WTC11 (cell line): ENCODE results near the gene CPPED1.

Experiments
- IRF2 ChIP-seq: sonication (generic); formaldehyde crosslinking; IDR thresholded peaks from 2 replicates; pipeline ENCODE4 v1.8.0; 2022; ENCODE audit warnings: low read depth, missing genetic modification reagents, borderline replicate concordance
- ZNF671 ChIP-seq: fragments of 250-450 bp; sonication (Bioruptor Pico); IDR thresholded peaks from 2 replicates; pipeline ENCODE4 v1.8.0; 2021; ENCODE audit warnings: mild to moderate bottlenecking

GRCh38 chr16:12773221-12773620, 30.5 kb downstream of the CPPED1 start:
- TF ChIP-seq IRF2 (CRISPR knock-in tag) (no peak), ZNF671 (no peak)
